GM23338 (cell line): ENCODE measurements around the gene IFI6. TPM values are rescaled to one million over a fixed set of nuclear protein-coding genes. Genes with fewer than 3 reads are reported as not detected.
A peak's percentile ranks its signal among the peaks of the same experiment; 100 is the strongest.

Experiments
- ATAC-seq: fragments of 200-7000 bp; cut with Tn5 transposase; 3 replicates; pipeline ENCODE4 v1.9.1; 2020
- DNase-seq: peaks from one replicate; pipeline ENCODE4 v3.0.0-alpha.2; 2015; ENCODE audit warnings: low spot score
- H2AFZ ChIP-seq: fragments of 200-600 bp; sonication (generic); 2 replicates; pipeline ENCODE4 v1.8.0; 2016; ENCODE audit warnings: antibody characterized with exemption, mild to moderate bottlenecking, moderate library complexity
- H3F3A ChIP-seq: fragments of 200-600 bp; sonication (generic); replicated peaks from 2 replicates; pipeline ENCODE4 v1.8.0; 2017; ENCODE audit warnings: antibody characterized with exemption, mixed run types, low read depth
- H3K27ac ChIP-seq: fragments of 200-600 bp; sonication (generic); 2 replicates; pipeline ENCODE4 v1.6.1; 2016; ENCODE audit warnings: low read depth
- H3K27me3 ChIP-seq: fragments of 200-600 bp; sonication (generic); 2 replicates; pipeline ENCODE4 v1.8.0; 2016; ENCODE audit warnings: mild to moderate bottlenecking, mixed run types, moderate library complexity; ENCODE audit not compliant: insufficient read depth
- H3K36me3 ChIP-seq: fragments of 200-600 bp; sonication (generic); 2 replicates; pipeline ENCODE4 v1.8.0; 2016; ENCODE audit warnings: mild to moderate bottlenecking; ENCODE audit not compliant: insufficient read depth
- H3K4me1 ChIP-seq: fragments of 200-600 bp; sonication (generic); 2 replicates; pipeline ENCODE4 v1.8.0; 2016; ENCODE audit warnings: mild to moderate bottlenecking, moderate library complexity; ENCODE audit not compliant: insufficient read depth
- H3K4me2 ChIP-seq: fragments of 200-600 bp; sonication (generic); 2 replicates; pipeline ENCODE4 v1.7.1; 2017; ENCODE audit warnings: mixed run types
- H3K4me3 ChIP-seq: fragments of 200-600 bp; sonication (generic); 2 replicates; pipeline ENCODE4 v1.6.1; 2016; ENCODE audit warnings: mixed run types
- H3K79me2 ChIP-seq: fragments of 200-600 bp; sonication (generic); replicated peaks from 2 replicates; pipeline ENCODE4 v1.8.0; 2017; ENCODE audit warnings: mild to moderate bottlenecking; ENCODE audit not compliant: insufficient read depth
- H3K9me2 ChIP-seq: fragments of 200-600 bp; sonication (generic); 2 replicates; pipeline ENCODE4 v1.8.0; 2017; ENCODE audit not compliant: insufficient read depth
- H4K20me1 ChIP-seq: fragments of 200-600 bp; sonication (generic); replicated peaks from 2 replicates; pipeline ENCODE4 v1.8.0; 2017; ENCODE audit warnings: mild to moderate bottlenecking; ENCODE audit not compliant: insufficient read depth
- H3K27ac Mint-ChIP-seq: 2 replicates; pipeline ENCODE4 v1.8.0; 2020; ENCODE audit warnings: inconsistent platforms, mild to moderate bottlenecking, moderate library complexity, mixed read lengths
- H3K27me3 Mint-ChIP-seq: 3 replicates; pipeline ENCODE4 v1.8.0; 2022; ENCODE audit warnings: low read depth, mild to moderate bottlenecking, moderate library complexity, mixed read lengths, inconsistent platforms; ENCODE audit not compliant: insufficient read depth, poor library complexity
- H3K36me3 Mint-ChIP-seq: 3 replicates; pipeline ENCODE4 v1.8.0; 2021; ENCODE audit warnings: low read depth, mild to moderate bottlenecking, inconsistent platforms, moderate library complexity, mixed read lengths
- H3K4me1 Mint-ChIP-seq: 3 replicates; pipeline ENCODE4 v1.8.0; 2020; ENCODE audit warnings: mild to moderate bottlenecking, inconsistent platforms, mixed read lengths
- H3K4me3 Mint-ChIP-seq: 3 replicates; pipeline ENCODE4 v1.8.0; 2021; ENCODE audit warnings: moderate library complexity, mild to moderate bottlenecking, inconsistent platforms, mixed read lengths
- H3K9me3 Mint-ChIP-seq: 3 replicates; pipeline ENCODE4 v1.8.0; 2020; ENCODE audit warnings: moderate library complexity, mild to moderate bottlenecking, inconsistent platforms, mixed read lengths
- CREB1 ChIP-seq: fragments of 250-450 bp; sonication (Bioruptor Pico); IDR thresholded peaks from 2 replicates; pipeline ENCODE4 v1.5.0; 2020; ENCODE audit warnings: low read depth, mild to moderate bottlenecking, moderate library complexity
- CTCF ChIP-seq, 2 experiments: fragments of 200-600 bp in 1 of 2; sonication (generic) in 1 of 2; conservative IDR thresholded peaks; 2 replicates each; pipeline versions ENCODE4 v1.5.1 to v1.6.1; 2016 to 2017; ENCODE audit warnings: antibody characterized with exemption in 2 of 2, low read depth in 2 of 2, mild to moderate bottlenecking in 2 of 2, moderate library complexity in 1 of 2
- ETS1 ChIP-seq: IDR thresholded peaks from 2 replicates; pipeline ENCODE4 v1.6.1; 2016; ENCODE audit warnings: antibody characterized with exemption
- EZH2phosphoT487 ChIP-seq: fragments of 200-600 bp; sonication (generic); IDR thresholded peaks from one replicate; pipeline ENCODE4 v1.8.1; 2018; ENCODE audit warnings: antibody characterized with exemption; ENCODE audit not compliant: unreplicated experiment
- JUNB ChIP-seq: IDR thresholded peaks from one replicate; pipeline ENCODE4 v1.6.1; 2016; ENCODE audit warnings: antibody characterized with exemption; ENCODE audit not compliant: unreplicated experiment
- NANOG ChIP-seq: IDR thresholded peaks from 2 replicates; pipeline ENCODE4 v1.6.1; 2016; ENCODE audit warnings: antibody characterized with exemption, borderline replicate concordance
- POLR2AphosphoS5 ChIP-seq: IDR thresholded peaks from 2 replicates; pipeline ENCODE4 v1.6.1; 2016; ENCODE audit warnings: antibody characterized with exemption, low read depth
- REST ChIP-seq: IDR thresholded peaks from one replicate; pipeline ENCODE4 v1.6.1; 2018; ENCODE audit warnings: antibody characterized with exemption; ENCODE audit not compliant: unreplicated experiment
- ZNF114 ChIP-seq: fragments of 250-450 bp; sonication (Bioruptor Pico); IDR thresholded peaks from 2 replicates; pipeline ENCODE4 v1.5.0; 2020; ENCODE audit warnings: mild to moderate bottlenecking, moderate library complexity
- polyA plus RNA-seq: library from polyadenylated mRNA; unstranded; fragments of >200 nt; fragmentation: Nextera tagmentation; extraction: Ambion mirVana; gene quantifications from 2 replicates; pipeline ENCODE4 v1.2.1, GENCODE V29; 2016
- total RNA-seq: library from RNA; depleted of rRNA; stranded (reverse); fragments of >200 nt; shearing (Covaris generic); gene quantifications from 2 replicates; pipeline ENCODE4 v1.2.3, GENCODE V29; 2014

IFI6 gene
- total and polyA plus RNA-seq, 2 experiments from 2014 or later = 6.3 to 16.0 TPM

- TF ChIP-seq ETS1 (no peak), REST (no peak), NANOG (no peak)
Measured at GRCh38 chr1:27690183-27690582, 18.2 kb upstream of the IFI6 start (continued).

- TF ChIP-seq EZH2phosphoT487 (no peak), POLR2AphosphoS5 (no peak), ZNF114 (CRISPR knock-in tag) (no peak), ETS1 (no peak), REST (no peak), CREB1 (CRISPR knock-in tag) (no peak), CTCF (conservative IDR thresholded peaks at IDR 0.05; ENCODE audit: low read depth in 2 of 2) (no peak), JUNB (no peak), NANOG (no peak)
- Histone ChIP-seq H3K4me2 (peak overlapping the region; percentile 36; the same call in 1 of the 2 replicates), H4K20me1 (no peaks in the 10 kb centered on the region), H3K27ac (0 out of 2 replicates have a peak overlapping the region, but pooled peaks have one; percentile 14), H3F3A (no peaks in the 10 kb centered on the region), H3K4me3 (no peak overlapping the region), H2AFZ (peak overlapping the region; percentile 35), H3K27me3 (no peaks in the 10 kb centered on the region), H3K4me1 (peaks cover 6% of the 10 kb centered on the region), H3K36me3 (no peaks in the 10 kb centered on the region), H3K9me2 (no peaks in the 10 kb centered on the region), H3K79me2 (no peaks in the 10 kb centered on the region)
- Mint-ChIP-seq H3K27ac (0 out of 2 replicates have a peak overlapping the region, but pooled peaks have one; percentile 6), H3K4me1 (peaks cover 13% of the 10 kb centered on the region), H3K4me3 (no peak overlapping the region), H3K9me3 (peaks cover 22% of the 10 kb centered on the region; the same call in 2 of the 3 replicates), H3K36me3 (peaks cover 7% of the 10 kb centered on the region), H3K27me3 (peaks cover 7% of the 10 kb centered on the region)
- no peak for DNase-seq
- peak; percentile 26 for ATAC-seq
Measured at GRCh38 chr1:27689423-27690173, 17.6 kb upstream of the IFI6 start.
